GM21619 (cell line): ENCODE results near the gene SPANXN3.
"Not testable (repeated sequence)": the region's sequence is repeated elsewhere in the genome, so short reads cannot be mapped to it uniquely, and the experiment has no call there.

Experiments used
- ATAC-seq: cut with Tn5 transposase; IDR thresholded peaks from one replicate; pipeline ENCODE4 v1.9.1; 2021; ENCODE audit not compliant: unreplicated experiment

SPANXN3 gene, protein sequence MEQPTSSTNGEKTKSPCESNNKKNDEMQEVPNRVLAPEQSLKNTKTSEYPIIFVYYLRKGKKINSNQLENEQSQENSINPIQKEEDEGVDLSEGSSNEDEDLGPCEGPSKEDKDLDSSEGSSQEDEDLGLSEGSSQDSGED

GRCh38 chrX:143517375-143517774, at the start of gene SPANXN3:
Gene SPANXN3, minus strand, starts transcription at chrX:143517475. Its CDS starts 84 bp downstream, at chrX:143517391.
- ATAC-seq = not testable (repeated sequence)

- ATAC-seq = no peak
Observed at GRCh38 chrX:143536176-143536575, 18.9 kb upstream of the SPANXN3 start.

DNA sequence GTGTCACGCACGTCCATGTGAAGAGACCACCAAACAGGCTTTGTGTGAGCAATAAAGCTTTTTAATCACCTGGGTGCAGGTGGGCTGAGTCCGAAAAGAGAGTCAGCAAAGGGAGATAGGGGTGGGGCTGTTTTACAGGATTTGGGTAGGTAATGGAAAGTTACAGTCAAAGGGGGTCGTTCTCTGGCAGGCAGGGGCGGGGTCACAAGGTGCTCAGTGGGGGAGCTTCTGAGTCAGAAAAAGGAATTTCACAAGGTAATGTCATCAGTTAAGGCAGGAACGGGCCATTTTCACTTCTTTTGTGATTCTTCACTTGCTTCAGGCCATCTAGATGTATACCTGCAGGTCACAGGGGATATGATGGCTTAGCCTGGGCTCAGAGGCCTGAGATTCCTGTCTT, 15.1 kb downstream of the SPANXN3 start:
- ATAC-seq = not testable (repeated sequence)

GRCh38 chrX:143500751-143501150, 16.5 kb downstream of the SPANXN3 start:
- no peak for ATAC-seq

DNA sequence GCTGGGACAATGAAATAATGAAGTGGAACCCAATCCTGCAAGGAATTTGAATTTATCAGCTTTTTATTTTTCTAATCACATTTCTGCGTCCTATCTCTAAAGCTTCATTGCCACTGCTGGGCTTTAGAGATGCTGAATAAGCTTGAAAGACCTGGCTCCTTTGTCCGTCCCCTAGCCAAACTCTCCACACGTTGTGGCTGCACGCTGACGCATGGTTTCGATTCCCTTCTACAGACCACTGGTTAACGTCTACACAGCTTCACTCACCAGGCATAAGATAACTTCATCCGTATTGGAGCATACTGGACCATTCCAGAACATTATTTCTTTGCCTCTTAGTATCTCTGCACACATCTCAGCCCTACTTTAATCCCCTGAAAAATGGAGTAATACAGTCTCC, 31.2 kb downstream of the SPANXN3 start:
- ATAC-seq = no peak

DNA sequence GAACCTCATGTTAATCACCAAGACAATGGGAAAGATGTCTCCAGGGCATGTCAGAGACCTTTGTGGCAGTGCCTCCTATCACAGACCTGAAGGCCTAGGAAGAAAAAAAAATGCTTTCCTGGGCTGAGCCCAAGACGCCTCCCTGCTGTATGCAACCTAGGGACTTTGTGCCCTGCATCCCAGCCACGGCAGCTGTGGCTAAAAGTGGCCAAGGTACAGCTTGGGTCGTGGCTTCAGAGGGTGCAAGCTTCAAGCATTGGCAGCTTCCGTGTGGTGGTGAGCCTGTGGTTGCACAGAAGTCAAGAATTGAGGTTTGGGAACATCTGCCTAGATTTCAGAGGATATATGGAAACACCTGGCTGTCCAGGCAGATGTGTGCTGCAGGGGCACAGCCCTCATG, 40.5 kb downstream of the SPANXN3 start:
- ATAC-seq = no peak

DNA sequence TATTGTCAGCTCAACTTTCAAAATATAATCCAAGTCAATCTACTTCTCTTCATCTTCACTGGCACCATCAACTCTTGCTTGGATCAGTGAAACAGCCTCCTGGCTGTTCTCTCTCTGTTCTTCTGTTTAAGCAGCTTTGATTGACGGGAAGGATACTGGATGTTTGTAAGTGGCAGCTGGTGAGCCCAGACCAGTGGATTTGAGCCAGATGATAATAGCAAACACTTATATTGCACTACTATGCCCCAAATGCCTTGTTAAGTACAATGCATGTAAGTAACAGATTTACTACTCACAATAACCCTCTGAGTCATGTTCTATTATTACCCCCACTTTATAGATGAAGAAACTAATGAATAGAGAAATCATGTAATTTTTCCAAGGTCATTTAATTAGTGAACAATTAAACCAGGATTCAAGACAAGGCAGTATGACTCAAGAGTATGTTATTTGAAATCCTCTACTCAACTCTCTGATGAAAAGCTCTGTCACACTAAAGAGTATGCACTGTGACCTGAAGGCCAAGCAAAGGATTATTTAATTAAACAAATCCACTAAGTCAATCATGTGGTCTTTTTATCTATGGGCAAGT, 44.8 kb downstream of the SPANXN3 start:
- ATAC-seq = no peak

DNA sequence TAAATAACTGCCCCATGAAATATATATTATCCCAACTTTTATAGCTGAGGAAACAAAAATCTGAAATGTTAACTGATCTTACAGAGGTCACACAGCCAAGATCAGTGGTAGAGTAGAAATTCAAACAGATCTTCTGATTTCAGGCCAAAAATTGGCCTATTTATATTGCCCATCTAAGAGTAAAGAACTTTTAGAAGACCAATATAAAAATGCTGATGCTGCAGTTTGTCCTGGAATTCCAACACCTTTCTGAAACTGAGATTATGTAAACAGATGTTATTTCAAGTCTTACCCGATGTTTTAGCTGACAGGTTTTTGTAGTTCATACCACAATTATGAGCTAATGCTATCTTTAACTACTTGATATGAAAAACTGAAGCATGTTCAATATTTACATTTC, 51.1 kb downstream of the SPANXN3 start:
- ATAC-seq = no peak

- no peak for ATAC-seq
Observed at GRCh38 chrX:143462696-143463095, 54.6 kb downstream of the SPANXN3 start.

DNA sequence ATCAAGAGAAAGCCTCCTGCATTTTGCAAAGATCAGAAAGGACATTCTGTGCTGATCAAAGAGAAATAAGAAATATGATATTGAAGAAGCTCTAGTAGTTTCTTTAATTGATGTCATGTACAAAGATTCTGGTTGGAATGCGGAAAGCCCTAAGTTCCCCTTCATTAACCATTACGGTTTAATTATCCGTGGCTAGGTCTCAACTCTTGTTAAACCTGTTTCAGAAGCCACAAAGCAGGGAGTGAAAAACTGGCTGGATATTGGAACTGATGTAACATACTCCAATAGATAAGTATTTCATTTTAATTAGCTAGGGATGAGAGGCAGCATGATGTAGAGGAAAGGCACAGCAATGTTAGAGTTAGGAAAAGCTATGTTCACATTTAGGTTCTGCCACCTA, 55.7 kb downstream of the SPANXN3 start:
- no peak for ATAC-seq
